NT2/D1 (cell line): ENCODE data around the gene PDGFRB.

ENCODE experiments used
- YY1 ChIP-seq: IDR thresholded peaks from 2 replicates; pipeline ENCODE4 v1.6.1; 2011; ENCODE audit not compliant: insufficient read length, insufficient read depth
- ZNF274 ChIP-seq: IDR thresholded peaks from 2 replicates; pipeline ENCODE4 v1.6.1; 2011; ENCODE audit warnings: mild to moderate bottlenecking, low read depth, low read length

- no peak for TF ChIP-seq ZNF274
- no peak for TF ChIP-seq YY1
Observed at GRCh38 chr5:150122536-150123481, 32.8 kb downstream of the PDGFRB start.
